ENCODE results near the gene HK3.

The HK3 gene

GRCh38 chr5:176866707-176867310, 32.3 kb downstream of the HK3 start:
- DNase-seq, result no peak

- DNase-seq, result no peak
Observed at GRCh38 chr5:176865964-176866363, 33.2 kb downstream of the HK3 start.

- no peak for DNase-seq
Observed at GRCh38 chr5:176864755-176865154, 34.4 kb downstream of the HK3 start.

- no peak for DNase-seq
Observed at GRCh38 chr5:176863765-176864098, 35.4 kb downstream of the HK3 start.

GRCh38 chr5:176863041-176863764, 35.9 kb downstream of the HK3 start:
- DNase-seq, result no peak

- no peak for DNase-seq
Observed at GRCh38 chr5:176862330-176862995, 36.7 kb downstream of the HK3 start.

- no peak for DNase-seq
Observed at GRCh38 chr5:176861276-176861675, 37.9 kb downstream of the HK3 start.

- no peak for DNase-seq
Observed at GRCh38 chr5:176860381-176860780, 38.8 kb downstream of the HK3 start.

- no peak for DNase-seq
Observed at GRCh38 chr5:176859916-176860315, 39.2 kb downstream of the HK3 start.

GRCh38 chr5:176857894-176858273, 41.3 kb downstream of the HK3 start:
- no peak for DNase-seq

- DNase-seq, result no peak
Observed at GRCh38 chr5:176857216-176857893, 41.8 kb downstream of the HK3 start.

- DNase-seq, result peak; percentile 11
Observed at GRCh38 chr5:176856746-176857145, 42.4 kb downstream of the HK3 start.

GRCh38 chr5:176855598-176855997, 43.5 kb downstream of the HK3 start:
- no peak for DNase-seq

GRCh38 chr5:176854164-176854563, 45.0 kb downstream of the HK3 start:
- no peak for DNase-seq

GRCh38 chr5:176853151-176853778, 45.9 kb downstream of the HK3 start:
- no peak for DNase-seq

- peak; percentile 64 for DNase-seq
Observed at GRCh38 chr5:176851871-176852658, 47.1 kb downstream of the HK3 start.

- no peak for DNase-seq
Observed at GRCh38 chr5:176851380-176851779, 47.8 kb downstream of the HK3 start.

GRCh38 chr5:176850371-176851245, 48.5 kb downstream of the HK3 start:
- no peak for DNase-seq

- DNase-seq, result no peak
Observed at GRCh38 chr5:176849611-176850227, 49.4 kb downstream of the HK3 start.

GRCh38 chr5:176848651-176849050, 50.5 kb downstream of the HK3 start:
- DNase-seq, result no peak

GRCh38 chr5:176847726-176848290, 51.3 kb downstream of the HK3 start:
- DNase-seq, result no peak
